Esophagus squamous epithelium (tissue), 5 donors: ENCODE data around the gene GNLY. TPM values are rescaled to one million over a fixed set of nuclear protein-coding genes. Genes with fewer than 3 reads are reported as not detected.
A peak's percentile ranks its signal among the peaks of the same experiment; 100 is the strongest.

Experiments used
- DNase-seq: peaks from one replicate; lab custom pipeline; 2025; lab: John Stamatoyannopoulos, UW
- H3K27ac ChIP-seq, 4 donors: fragments of 200-600 bp; sonication (generic); one replicate each; pipeline ENCODE4 v1.5.1; 2016 to 2019; ENCODE audit warnings: mild to moderate bottlenecking in 1 of 4
- H3K27me3 ChIP-seq, 4 donors: fragments of 200-600 bp; sonication (generic); 1 replicate in 3 of 4; 2 replicates in 1 of 4; pipeline versions ENCODE4 v1.5.1 to v1.6.0; 2017 to 2021; ENCODE audit warnings: antibody characterized with exemption in 1 of 4
- H3K36me3 ChIP-seq, 3 donors: fragments of 200-600 bp; sonication (generic); one replicate each; pipeline ENCODE4 v1.5.1; 2016 to 2019
- H3K4me1 ChIP-seq, 3 donors: fragments of 200-600 bp; sonication (generic); one replicate each; pipeline ENCODE4 v1.5.1; 2017 to 2019
- H3K4me3 ChIP-seq, 4 donors: fragments of 200-600 bp; sonication (generic); 1 replicate in 3 of 4; 2 replicates in 1 of 4; pipeline ENCODE4 v1.5.1; 2016 to 2019; ENCODE audit warnings: mild to moderate bottlenecking in 2 of 4, moderate library complexity in 1 of 4
- H3K9me3 ChIP-seq, 3 donors: fragments of 200-600 bp; sonication (generic); one replicate each; pipeline ENCODE4 v1.5.1; 2016 to 2019
- CTCF ChIP-seq, 6 experiments: fragments of 450-650 bp in 4 of 6; fragments of 200-600 bp in 2 of 6; sonication (generic) in 2 of 6; IDR thresholded peaks; one replicate each; pipeline ENCODE4 v1.5.1; 2016 to 2019; ENCODE audit warnings: antibody characterized with exemption in 6 of 6, mild to moderate bottlenecking in 4 of 6, moderate library complexity in 4 of 6
- POLR2A ChIP-seq, 4 donors: fragments of 450-650 bp; IDR thresholded peaks; one replicate each; pipeline ENCODE4 v1.6.1; 2017; ENCODE audit warnings: antibody characterized with exemption in 4 of 4, mild to moderate bottlenecking in 4 of 4, moderate library complexity in 3 of 4
- WGBS, 2 donors: methylation state at CpG; one replicate each; pipeline ENCODE4 v1.1.5; 2018; 5-methylcytosine and 5-hydroxymethylcytosine counted together
- intact Hi-C: fragments of 100-400 bp; cut with DNase I; formaldehyde crosslinking; loops from one replicate; pipeline ENCODE4 v1.15.0; 2022
- total RNA-seq, 4 donors: library from RNA; depleted of rRNA; stranded (reverse); fragments of >200 nt; gene quantifications; one replicate each; pipeline ENCODE4 v1.1.0, GENCODE V29; 2016
- donor health status: DM: yes; HTN: yes; CAD: no.

GNLY gene
- total RNA-seq, 4 donors from 2014 or later, result 0.76 to 6.1 (median 2.1) TPM

- Histone ChIP-seq H3K4me3 (no peak overlapping the region), H3K27ac (peak overlapping the region; percentile 52 to 91 (median 80)), H3K4me1 (peaks cover 20 to 54% (median 32%) of the 10 kb centered on the region in 3 donors), H3K9me3 (no peaks in the 10 kb centered on the region), H3K36me3 (no peaks in the 10 kb centered on the region), H3K27me3 (peaks cover 0 to 20% (median 0%) of the 10 kb centered on the region in 4 donors)
- DNase-seq, result no peak
- TF ChIP-seq CTCF (IDR thresholded peaks at IDR 0.05) (no peak), POLR2A (IDR thresholded peaks at IDR 0.05) (no peak)
- WGBS, 2 donors, result 71 to 83% methylated on average over 4 of the region's 4 CpGs
- intact Hi-C loops, result no loop called here
Observed at GRCh38 chr2:85737961-85738360, 43.8 kb downstream of the GNLY start.

GRCh38 chr2:85740193-85740592 is 46.0 kb downstream of the GNLY start:
- no peaks in the 10 kb centered on the region for H3K36me3 ChIP-seq
- 61 to 73% methylated on average over 4 of the region's 4 CpGs for WGBS, 2 donors
- H3K4me1 ChIP-seq, result peaks cover 30 to 70% (median 55%) of the 10 kb centered on the region in 3 donors
- H3K27me3 ChIP-seq, result peaks cover 0 to 30% (median 0%) of the 10 kb centered on the region in 4 donors
- no peaks in the 10 kb centered on the region for H3K9me3 ChIP-seq
- peak overlapping the region in 3 of 4 donors; percentile 47 to 93 (median 88) for H3K27ac ChIP-seq
- intact Hi-C loops, result no loop called here
- TF ChIP-seq POLR2A (IDR thresholded peaks at IDR 0.05), result no peak
- H3K4me3 ChIP-seq, result no peak overlapping the region
- DNase-seq, result no peak

DNA sequence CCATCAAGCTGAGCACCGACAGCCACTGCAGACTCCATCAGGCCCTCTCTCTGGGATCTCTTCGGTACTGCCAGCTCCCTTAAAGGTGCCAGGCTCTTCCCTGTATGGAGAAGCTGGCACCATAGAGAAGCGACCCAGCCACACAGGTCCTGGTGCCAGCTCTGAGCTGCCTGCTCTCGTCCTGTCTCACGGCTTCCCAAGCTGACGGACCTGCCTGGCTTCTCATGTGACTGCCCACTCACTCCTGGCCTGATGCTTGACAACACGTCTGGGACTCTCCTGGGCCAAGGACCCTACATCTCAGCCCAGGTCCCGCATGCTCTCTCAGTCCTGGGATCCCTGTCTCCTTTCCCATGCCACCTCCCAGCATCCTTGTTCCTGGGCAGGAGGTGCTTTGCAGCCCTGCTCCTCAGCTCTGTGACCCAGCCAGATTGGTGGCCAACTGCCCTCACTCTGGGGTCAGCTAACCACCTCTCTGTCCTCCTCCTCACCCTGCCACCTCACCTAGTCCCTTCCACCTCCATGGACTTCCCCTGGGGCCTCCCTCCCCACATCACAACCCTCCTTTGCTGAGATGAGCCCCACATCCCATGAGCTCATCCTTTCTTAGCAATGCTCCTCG is 47.2 kb downstream of the GNLY start:
- intact Hi-C loops, result no loop called here
- WGBS, 2 donors, result 44 to 47% methylated on average over 9 of the region's 9 CpGs
- Histone ChIP-seq H3K27me3 (peaks cover 0 to 39% (median 0%) of the 10 kb centered on the region in 4 donors), H3K36me3 (no peaks in the 10 kb centered on the region), H3K9me3 (no peaks in the 10 kb centered on the region), H3K4me1 (peaks cover 30 to 81% (median 64%) of the 10 kb centered on the region in 3 donors), H3K27ac (peak overlapping the region; percentile 83 to 93 (median 90)), H3K4me3 (no peak overlapping the region)
- TF ChIP-seq POLR2A (IDR thresholded peaks at IDR 0.05), result no peak
- DNase-seq, result no peak

DNA sequence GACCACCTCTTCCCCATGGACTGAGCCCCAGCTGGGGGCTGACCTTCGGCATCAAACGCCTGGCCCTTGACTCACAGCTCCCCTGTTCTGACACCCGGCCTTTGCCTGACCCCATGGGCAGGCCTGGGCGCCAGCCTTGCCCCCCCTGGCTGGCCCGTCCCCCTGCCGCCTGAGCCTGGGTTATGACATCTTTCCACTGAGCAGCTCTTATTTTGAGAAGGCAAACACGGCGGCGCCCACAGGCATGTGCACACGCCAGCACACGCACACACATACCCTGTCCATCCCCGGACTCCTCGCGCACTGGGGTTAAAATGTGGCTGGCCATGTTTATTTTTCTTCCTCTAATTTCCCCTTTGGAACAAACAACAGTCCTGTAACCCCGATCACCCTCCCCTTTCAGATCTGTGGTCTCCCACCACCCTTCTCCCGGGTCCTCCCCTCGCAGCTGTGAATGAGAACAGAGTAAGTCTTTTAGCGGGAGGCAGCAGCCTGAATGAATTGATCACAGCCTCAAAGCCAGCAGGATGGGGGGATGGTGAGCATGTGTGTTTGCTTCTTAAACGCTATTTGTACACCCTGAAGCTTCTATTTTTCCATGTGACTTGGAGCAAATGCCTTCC is 47.8 kb downstream of the GNLY start:
- TF ChIP-seq POLR2A (IDR thresholded peaks at IDR 0.05), result no peak
- TF ChIP-seq CTCF (IDR thresholded peaks at IDR 0.05), result peak in 2 of 6 experiments; percentile 14 to 16
- H3K4me1 ChIP-seq, result peaks cover 30 to 79% (median 64%) of the 10 kb centered on the region in 3 donors
- no peaks in the 10 kb centered on the region for H3K36me3 ChIP-seq
- intact Hi-C loops, result no loop called here
- H3K27me3 ChIP-seq, result peaks cover 0 to 39% (median 0%) of the 10 kb centered on the region in 4 donors
- no peaks in the 10 kb centered on the region for H3K9me3 ChIP-seq
- H3K27ac ChIP-seq, result peak overlapping the region; percentile 83 to 93 (median 90)
- peak overlapping the region in 1 of 4 donors; percentile 9 for H3K4me3 ChIP-seq
- no peak for DNase-seq
- 10 to 32% methylated on average over 12 to 16 of the region's 19 CpGs for WGBS, 2 donors

DNA sequence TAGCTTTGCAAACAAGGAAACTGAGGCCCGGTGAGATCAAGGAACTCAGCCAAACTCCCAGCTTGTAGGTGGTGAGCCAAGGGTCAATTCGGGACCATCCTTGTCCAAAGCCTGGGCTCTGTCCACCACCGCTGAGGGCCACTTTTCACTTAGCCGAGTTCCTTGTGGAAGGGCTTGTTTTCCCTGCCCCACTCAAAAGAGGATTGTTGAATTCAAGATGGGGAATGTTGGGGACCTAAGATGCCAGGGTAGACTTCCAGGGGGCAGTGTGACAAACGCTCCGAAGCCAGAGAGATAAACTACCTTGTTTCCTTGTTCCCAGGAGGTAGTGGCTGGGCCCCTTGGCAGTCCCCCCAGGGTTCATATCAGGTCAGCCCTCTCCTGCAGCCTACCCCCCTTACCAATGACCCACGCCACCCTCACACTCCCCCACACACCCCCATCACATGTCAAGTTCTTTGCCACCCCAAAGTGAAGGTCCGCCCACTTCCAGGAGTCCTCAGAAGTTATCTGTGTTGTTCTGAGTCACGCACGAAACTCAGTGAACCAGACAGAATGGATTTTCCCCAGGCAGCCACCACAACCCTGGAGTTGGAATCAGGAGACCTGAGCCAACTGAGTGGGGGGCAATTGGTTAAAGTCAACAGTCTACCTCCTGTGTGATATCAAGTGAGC is 49.3 kb downstream of the GNLY start:
- no peaks in the 10 kb centered on the region for H3K36me3 ChIP-seq
- peak overlapping the region; percentile 83 to 93 (median 90) for H3K27ac ChIP-seq
- H3K4me1 ChIP-seq, result peaks cover 30 to 68% (median 64%) of the 10 kb centered on the region in 3 donors
- no peaks in the 10 kb centered on the region for H3K9me3 ChIP-seq
- no peak overlapping the region for H3K4me3 ChIP-seq
- peaks cover 0 to 39% (median 0%) of the 10 kb centered on the region in 4 donors for H3K27me3 ChIP-seq
- 34 to 59% methylated on average over 3 to 4 of the region's 10 CpGs for WGBS, 2 donors
- DNase-seq, result no peak
- no peak for TF ChIP-seq POLR2A (IDR thresholded peaks at IDR 0.05)
- no peak for TF ChIP-seq CTCF (IDR thresholded peaks at IDR 0.05)
- intact Hi-C loops, result no loop called here
